Measurements from ENCODE around the gene TTF1.

The TTF1 gene

GRCh38 chr9:132327537-132327936, 79.1 kb downstream of the TTF1 start:
- H3K27me3 ChIP-seq (ENCODE audit: insufficient read depth, low read depth, severe bottlenecking): no peaks in the 10 kb centered on the region
- no peak for TF ChIP-seq CTCF (IDR thresholded peaks at IDR 0.05; ENCODE audit: low read depth, low read length)
- no peak overlapping the region for H3K4me3 ChIP-seq (ENCODE audit: low read depth, low read length)
- H3K36me3 ChIP-seq: peaks cover 88% of the 10 kb centered on the region
- no peak for DNase-seq
- no peak overlapping the region for H3K27ac ChIP-seq
- no peaks in the 10 kb centered on the region for H3K9me3 ChIP-seq (ENCODE audit: severe bottlenecking)
